K562 (cell line): ENCODE measurements around the gene DDC. TPM values are rescaled to one million over a fixed set of nuclear protein-coding genes. Genes with fewer than 3 reads are reported as not detected.

Experiments
- ATAC-seq: fragments of 200-7000 bp; cut with Tn5 transposase; 3 replicates; pipeline ENCODE4 v1.9.1; 2020; ENCODE audit warnings: moderate library complexity
- BruUV-seq: library from RNA; stranded (reverse); fragments of 400-500 nt; replicated peaks from 2 replicates; lab custom pipeline; 2021; lab: Mats Ljungman, UMichigan
- CTCF ChIA-PET: fragments of 300-600 bp; formaldehyde crosslinking; extraction: SDS; loops from one replicate; lab custom pipeline; 2021; ENCODE audit warnings: low intra/inter-chr PET ratio; lab: Yijun Ruan, JAX
- POLR2A ChIA-PET: fragments of 300-600, 350-650 bp; sonication (Branson Sonifier 250); formaldehyde crosslinking; extraction: SDS; loops from one replicate; lab custom pipeline; 2021; ENCODE audit warnings: antibody characterized with exemption, inconsistent platforms; lab: Yijun Ruan, JAX
- DNase-seq, 4 experiments: peaks; one replicate each; pipeline versions ENCODE4 v3.0.0 to v3.0.0-alpha.2; 2011 to 2018; ENCODE audit warnings: low spot score in 3 of 4, mixed read lengths in 3 of 4; ENCODE audit errors: extremely low read depth in 1 of 4
- FAIRE-seq: peaks from 2 replicates; lab custom pipeline; 2011; peaks lifted over from hg19 to GRCh38; lab: Jason Lieb, UNC
- H2AFZ ChIP-seq: 2 replicates; pipeline ENCODE4 v1.6.0; 2011; ENCODE audit warnings: low read depth, low read length, control low read depth, inconsistent platforms
- H3K27ac ChIP-seq: fragments of 200-600 bp; 3 replicates; pipeline ENCODE4 v1.8.0; 2011; ENCODE audit warnings: low read depth, mild to moderate bottlenecking, control low read depth, inconsistent platforms, low read length, moderate library complexity, mixed read lengths; ENCODE audit errors: extremely low read depth
- H3K27me3 ChIP-seq, 2 experiments: fragments of 300-600 bp in 1 of 2; 2 replicates in 1 of 2; 3 replicates in 1 of 2; pipeline versions ENCODE4 v1.6.0 to v1.8.0; 2011; ENCODE audit warnings: inconsistent platforms in 2 of 2, low read length in 2 of 2, mild to moderate bottlenecking in 1 of 2, mixed read lengths in 1 of 2, moderate library complexity in 1 of 2; ENCODE audit not compliant: control insufficient read depth in 2 of 2, insufficient read depth in 2 of 2
- H3K36me3 ChIP-seq: fragments of 300-600 bp; 3 replicates; pipeline ENCODE4 v1.8.0; 2011; ENCODE audit warnings: mild to moderate bottlenecking, low read length, inconsistent platforms; ENCODE audit not compliant: control insufficient read depth, insufficient read depth
- H3K4me1 ChIP-seq, 2 experiments: fragments of 200-600 bp in 1 of 2; replicated peaks in 1 of 2; 2 replicates in 1 of 2; 3 replicates in 1 of 2; pipeline versions ENCODE4 v1.5.1 to v1.8.0; 2011; ENCODE audit warnings: inconsistent platforms in 2 of 2, low read length in 2 of 2, mild to moderate bottlenecking in 1 of 2, mixed read lengths in 1 of 2, moderate library complexity in 1 of 2; ENCODE audit not compliant: control insufficient read depth in 2 of 2, insufficient read depth in 2 of 2
- H3K4me2 ChIP-seq: 2 replicates; pipeline ENCODE4 v1.6.1; 2011; ENCODE audit warnings: low read length, control low read depth, inconsistent platforms, mixed read lengths; ENCODE audit not compliant: insufficient read depth
- H3K4me3 ChIP-seq: fragments of 200-600 bp; sonication (generic), shearing (Covaris generic); 2 replicates; pipeline ENCODE4 v1.5.1; 2016; ENCODE audit warnings: control low read depth, inconsistent platforms
- H3K79me2 ChIP-seq: fragments of 200-600 bp; 3 replicates; pipeline ENCODE4 v1.8.0; 2011; ENCODE audit warnings: low read length, inconsistent platforms; ENCODE audit not compliant: control insufficient read depth, insufficient read depth
- H3K9ac ChIP-seq, 2 experiments: 2 replicates each; pipeline versions ENCODE4 v1.6.0 to v1.6.1; 2011; ENCODE audit warnings: low read depth in 2 of 2, low read length in 2 of 2, control low read depth in 1 of 2, inconsistent platforms in 1 of 2, mild to moderate bottlenecking in 1 of 2, mixed read lengths in 1 of 2; ENCODE audit not compliant: insufficient read depth in 1 of 2
- H3K9me1 ChIP-seq: one replicate; pipeline ENCODE4 v1.6.0; 2011; ENCODE audit warnings: inconsistent platforms, mild to moderate bottlenecking, low read length, moderate library complexity; ENCODE audit not compliant: control insufficient read depth, insufficient read depth
- H3K9me3 ChIP-seq: replicated peaks from 2 replicates; pipeline ENCODE4 v1.5.1; 2011; ENCODE audit warnings: low read depth, low read length, inconsistent platforms; ENCODE audit not compliant: control insufficient read depth, insufficient read depth
- H4K20me1 ChIP-seq: replicated peaks from 2 replicates; pipeline ENCODE4 v1.6.1; 2011; ENCODE audit warnings: low read length, inconsistent platforms, mixed read lengths; ENCODE audit not compliant: control insufficient read depth, insufficient read depth
- BRCA1 ChIP-seq, 2 experiments: fragments of 450-650 bp in 1 of 2; sonication (generic) in 1 of 2; formaldehyde crosslinking in 1 of 2; IDR thresholded peaks; 2 replicates each; pipeline versions ENCODE4 v1.5.0 to v1.6.1; 2017 to 2020; ENCODE audit warnings: mild to moderate bottlenecking in 1 of 2, missing genetic modification reagents in 1 of 2
- CBX8 ChIP-seq: fragments of 200-600 bp; sonication (generic); IDR thresholded peaks from 2 replicates; pipeline ENCODE4 v1.6.1; 2012; ENCODE audit warnings: borderline replicate concordance, mixed run types, low read depth, mild to moderate bottlenecking, moderate library complexity, mixed read lengths, low read length, control low read depth, inconsistent platforms; ENCODE audit not compliant: poor library complexity, severe bottlenecking; ENCODE audit errors: extremely low read depth
- GABPB1 ChIP-seq: sonication (generic); formaldehyde crosslinking; IDR thresholded peaks from 2 replicates; pipeline ENCODE4 v1.8.0; 2022; ENCODE audit warnings: mild to moderate bottlenecking, missing genetic modification reagents
- HDAC1 ChIP-seq, 2 experiments: fragments of 450-650 bp; IDR thresholded peaks; 2 replicates each; pipeline ENCODE4 v1.6.1; 2016 to 2017; ENCODE audit warnings: inconsistent platforms in 1 of 2, mild to moderate bottlenecking in 1 of 2, moderate library complexity in 1 of 2
- ILF3 ChIP-seq: fragments of 450-650 bp; IDR thresholded peaks from 2 replicates; pipeline ENCODE4 v1.6.1; 2018; ENCODE audit warnings: antibody characterized with exemption, mild to moderate bottlenecking, moderate library complexity, borderline replicate concordance
- NR2F6 ChIP-seq: fragments of 450-650 bp; formaldehyde crosslinking; IDR thresholded peaks from 2 replicates; pipeline ENCODE4 v1.4.0; 2020; ENCODE audit warnings: mild to moderate bottlenecking
- PCBP1 ChIP-seq: fragments of 200-400 bp; formaldehyde crosslinking; IDR thresholded peaks from 2 replicates; pipeline ENCODE4 v1.6.1; 2018; ENCODE audit warnings: mild to moderate bottlenecking, low read depth, low read length; ENCODE audit not compliant: poor library complexity, severe bottlenecking
- RBM22 ChIP-seq: fragments of 200-400 bp; formaldehyde crosslinking; IDR thresholded peaks from 2 replicates; pipeline ENCODE4 v1.6.1; 2018; ENCODE audit warnings: low read length, low read depth; ENCODE audit not compliant: poor library complexity, severe bottlenecking
- SMAD2 ChIP-seq: fragments of 150-350 bp; IDR thresholded peaks from 2 replicates; pipeline ENCODE4 v1.6.1; 2014; ENCODE audit warnings: low read depth, mild to moderate bottlenecking, low read length
- SNAPC5 ChIP-seq: fragments of 250-450 bp; sonication (Bioruptor Pico); IDR thresholded peaks from 2 replicates; pipeline ENCODE4 v1.8.0; 2021; ENCODE audit warnings: moderate library complexity, mild to moderate bottlenecking, inconsistent platforms
- TGIF2 ChIP-seq: sonication (generic); formaldehyde crosslinking; IDR thresholded peaks from 2 replicates; pipeline ENCODE4 v1.8.1; 2022; ENCODE audit warnings: mild to moderate bottlenecking, missing genetic modification reagents, moderate library complexity
- TRIM25 ChIP-seq: fragments of 450-650 bp; IDR thresholded peaks from 2 replicates; pipeline ENCODE4 v1.7.0; 2016; ENCODE audit warnings: borderline replicate concordance
- WGBS: fragments of 100-300 bp; shearing (Covaris generic); methylation state at CpG from one replicate; pipeline ENCODE4 v1.1.6; 2016; ENCODE audit warnings: low coverage, mixed read lengths; ENCODE audit not compliant: insufficient coverage; ENCODE audit errors: missing lambda C conversion rate; 5-methylcytosine and 5-hydroxymethylcytosine counted together
- in situ Hi-C: fragments of 300-500 bp; cut with MboI; formaldehyde crosslinking; loops from 4 replicates; pipeline ENCODE4 v1.15.0; 2018; ENCODE audit warnings: inconsistent platforms, mixed read lengths
- intact Hi-C: fragments of 100-400 bp; cut with micrococcal nuclease; formaldehyde crosslinking; loops from 2 replicates; pipeline ENCODE4 v1.14.2; 2022
- polyA plus RNA-seq, 8 experiments: library from polyadenylated mRNA; depleted of rRNA in 4 of 8; stranded (reverse) in 5 of 8; unstranded in 3 of 8; fragments of >200 nt; fragmentation: Nextera tagmentation in 2 of 8; fragmentation: Illumina TruSeq in 1 of 8; extraction: Ambion mirVana in 2 of 8; extraction: Trizol in 1 of 8; gene quantifications; 2 replicates each; pipeline versions ENCODE4 v1.2.1 to v1.2.3, GENCODE V29; 2011 to 2014; ENCODE audit warnings: inconsistent platforms in 1 of 8, missing spikeins in 1 of 8
- total RNA-seq, 7 experiments: library from RNA; depleted of rRNA in 6 of 7; stranded (reverse); fragments of >200 nt in 6 of 7; fragmentation: Illumina TruSeq in 2 of 7; extraction: Trizol in 2 of 7; gene quantifications; 2 replicates each; pipeline versions ENCODE4 v1.2.1 to v1.2.3, GENCODE V29; 2011 to 2021; ENCODE audit warnings: low replicate concordance in 1 of 7

Gene DDC
- total and polyA plus RNA-seq, 9 of the 15 experiments (the other 6 are each of a cell fraction or from before 2014, with no cell fraction given) = not detected

GRCh38 chr7:50463035-50463434 is 102.2 kb downstream of the DDC start:
- Histone ChIP-seq H3K4me3 (no peak overlapping the region), H3K9me1 (no peaks in the 10 kb centered on the region), H4K20me1 (no peaks in the 10 kb centered on the region), H3K36me3 (no peaks in the 10 kb centered on the region), H3K27me3 (peaks cover 15 to 41% of the 10 kb centered on the region in 2 experiments), H3K79me2 (no peaks in the 10 kb centered on the region), H3K27ac (no peak overlapping the region), H3K9ac (peak overlapping the region in 1 of 2 experiments; percentile 26; a peak in 1 of 4 replicates), H3K4me2 (no peak overlapping the region), H3K4me1 (peaks cover 3 to 5% of the 10 kb centered on the region in 2 experiments; a peak in 3 of 5 replicates), H2AFZ (no peak overlapping the region), H3K9me3 (no peaks in the 10 kb centered on the region)
- BruUV-seq = no TSS peak
- DNase-seq (no peak), ATAC-seq (no peak), FAIRE-seq (no peak)
- no peak for TF ChIP-seq BRCA1 (IDR thresholded peaks at IDR 0.05)
- no peak for TF ChIP-seq BRCA1 (CRISPR knock-in tag; IDR thresholded peaks at IDR 0.05)
- no peak for TF ChIP-seq SNAPC5 (CRISPR knock-in tag)
- no peak for TF ChIP-seq TRIM25
- TF ChIP-seq ILF3 = no peak
- no peak for TF ChIP-seq NR2F6 (CRISPR knock-in tag)
- no peak for TF ChIP-seq CBX8
- TF ChIP-seq HDAC1 (IDR thresholded peaks at IDR 0.05) = no peak
- no peak for TF ChIP-seq GABPB1 (CRISPR knock-in tag)
- TF ChIP-seq TGIF2 = no peak
- no peak for TF ChIP-seq RBM22
- no peak for TF ChIP-seq SMAD2
- TF ChIP-seq PCBP1 = no peak
- CTCF ChIA-PET = no interaction called here
- POLR2A ChIA-PET = interaction anchor here (0.9 to 1.0 kb wide), 2 partner anchors 46 to 619 kb away, joined by 3 read pairs; no protein-coding TSS in a partner anchor
- intact Hi-C loops = loop anchor here (10.0 kb wide), 1 partner anchor 542 kb away; no protein-coding TSS in a partner anchor
- WGBS = 3% methylated on average over 13 of the region's 13 CpGs
- in situ Hi-C loops = no loop called here
